ENCODE results near the gene LAD1.

Gene LAD1

DNA sequence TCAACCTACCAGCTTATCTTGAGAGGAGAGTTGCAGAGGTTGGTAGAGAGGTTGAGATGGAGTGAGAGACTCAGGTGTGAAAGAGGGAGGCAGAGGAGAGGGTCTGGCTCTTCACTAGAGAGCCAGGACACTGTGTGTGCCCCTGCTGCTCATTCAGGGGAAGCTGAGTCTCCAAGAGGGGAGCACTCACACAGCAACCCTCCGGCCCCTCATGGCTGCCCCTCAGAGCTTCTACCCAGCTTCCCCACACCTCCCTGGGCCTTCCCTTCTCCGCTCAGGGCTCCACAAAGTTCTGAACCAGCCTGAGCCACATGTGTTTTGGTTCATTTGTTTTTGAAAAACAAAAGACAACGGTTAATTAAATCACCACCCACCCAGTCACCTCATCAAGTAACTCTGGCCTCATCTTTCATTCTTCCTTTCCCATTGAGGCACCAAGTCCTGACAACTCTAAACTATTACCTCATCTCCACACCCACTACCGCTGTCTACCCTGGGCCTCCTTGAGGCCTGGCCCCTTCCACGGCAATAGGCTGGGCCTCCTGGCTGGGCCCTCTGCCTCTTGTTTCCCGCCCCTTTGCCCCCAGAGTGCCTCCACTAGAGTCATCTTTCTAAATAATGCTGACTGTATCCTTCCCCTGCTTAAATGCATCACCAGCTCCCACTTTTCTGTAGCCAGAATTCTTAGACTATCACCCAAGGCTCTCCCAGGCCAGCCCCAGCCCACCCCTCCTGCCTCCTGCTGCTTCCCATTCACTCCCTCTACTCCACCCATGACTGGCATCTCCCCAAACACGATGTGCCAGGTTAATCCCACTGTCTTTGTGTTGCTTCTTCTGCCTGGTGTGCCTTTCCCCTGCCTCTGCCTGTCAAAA lies 54.7 kb downstream of the LAD1 start:
- Histone ChIP-seq H3K27me3 (ENCODE audit: low read depth, low read length) (peaks cover 6% of the 10 kb centered on the region), H3K9me3 (ENCODE audit: control insufficient read depth in 1 of 2, low read length in 2 of 2) (peaks cover 5 to 10% of the 10 kb centered on the region in 2 donors), H3K36me3 (ENCODE audit: control insufficient read depth in 1 of 2, insufficient read depth in 2 of 2, low read length in 2 of 2) (no peaks in the 10 kb centered on the region), H3K4me1 (ENCODE audit: control insufficient read depth in 1 of 2, insufficient read depth in 2 of 2, low read length in 2 of 2) (no peaks in the 10 kb centered on the region), H3K4me3 (ENCODE audit: low read depth in 1 of 2, low read length in 2 of 2) (no peak overlapping the region), H3K27ac (ENCODE audit: low read length) (no peak overlapping the region)

- Histone ChIP-seq H3K9me3 (ENCODE audit: control insufficient read depth in 1 of 2, low read length in 2 of 2) (peaks cover 5 to 10% of the 10 kb centered on the region in 2 donors), H3K27ac (ENCODE audit: low read length) (no peak overlapping the region), H3K4me1 (ENCODE audit: control insufficient read depth in 1 of 2, insufficient read depth in 2 of 2, low read length in 2 of 2) (no peaks in the 10 kb centered on the region), H3K4me3 (ENCODE audit: low read depth in 1 of 2, low read length in 2 of 2) (no peak overlapping the region), H3K27me3 (ENCODE audit: low read depth, low read length) (no peaks in the 10 kb centered on the region), H3K36me3 (ENCODE audit: control insufficient read depth in 1 of 2, insufficient read depth in 2 of 2, low read length in 2 of 2) (no peaks in the 10 kb centered on the region)
Observed at GRCh38 chr1:201341377-201341776, 57.7 kb downstream of the LAD1 start.

DNA sequence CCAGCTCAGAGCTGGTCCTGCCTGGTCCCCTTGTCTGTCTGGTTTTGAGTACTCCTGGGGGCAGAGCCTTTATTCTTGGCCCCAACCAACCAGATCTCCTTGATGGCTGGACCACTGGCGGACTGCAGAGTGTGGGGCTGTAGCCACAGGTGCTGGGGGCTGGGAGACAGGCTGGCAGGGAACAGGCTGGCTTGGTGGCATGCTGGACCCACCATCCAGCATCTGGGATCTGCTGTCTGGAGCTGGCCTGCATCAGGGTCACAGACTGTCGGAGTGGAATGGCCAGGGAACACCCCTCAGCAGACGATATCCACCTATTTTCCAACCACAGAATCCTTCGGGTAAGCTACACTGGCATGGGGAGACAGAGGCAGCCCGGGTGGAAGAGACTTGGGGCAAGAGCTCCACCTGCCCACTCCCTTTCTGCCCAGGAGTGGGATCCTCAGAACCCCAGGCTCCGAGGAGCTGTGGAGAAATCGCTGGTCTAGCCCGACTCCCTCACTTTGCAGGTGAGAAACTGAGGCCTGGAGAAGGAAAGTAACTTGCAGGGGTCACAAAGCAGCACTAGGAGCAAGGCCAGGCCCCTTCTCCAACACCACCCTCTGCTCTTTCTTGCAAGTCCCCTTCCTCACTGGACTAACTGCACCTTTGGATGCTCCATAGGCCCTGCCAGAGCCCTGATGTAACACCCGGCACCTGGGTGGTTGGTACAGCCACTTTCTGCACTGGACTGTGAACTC lies 62.2 kb downstream of the LAD1 start:
- Histone ChIP-seq H3K4me1 (ENCODE audit: control insufficient read depth in 1 of 2, insufficient read depth in 2 of 2, low read length in 2 of 2) (no peaks in the 10 kb centered on the region), H3K9me3 (ENCODE audit: control insufficient read depth in 1 of 2, low read length in 2 of 2) (peaks cover 5% of the 10 kb centered on the region in 2 donors), H3K36me3 (ENCODE audit: control insufficient read depth in 1 of 2, insufficient read depth in 2 of 2, low read length in 2 of 2) (no peaks in the 10 kb centered on the region), H3K4me3 (ENCODE audit: low read depth in 1 of 2, low read length in 2 of 2) (no peak overlapping the region), H3K27ac (ENCODE audit: low read length) (no peak overlapping the region), H3K27me3 (ENCODE audit: low read depth, low read length) (no peaks in the 10 kb centered on the region)

- Histone ChIP-seq H3K27ac (ENCODE audit: low read length) (no peak overlapping the region), H3K9me3 (ENCODE audit: control insufficient read depth in 1 of 2, low read length in 2 of 2) (no peaks in the 10 kb centered on the region), H3K36me3 (ENCODE audit: control insufficient read depth in 1 of 2, insufficient read depth in 2 of 2, low read length in 2 of 2) (no peaks in the 10 kb centered on the region), H3K4me1 (ENCODE audit: control insufficient read depth in 1 of 2, insufficient read depth in 2 of 2, low read length in 2 of 2) (no peaks in the 10 kb centered on the region), H3K4me3 (ENCODE audit: low read depth in 1 of 2, low read length in 2 of 2) (no peak overlapping the region), H3K27me3 (ENCODE audit: low read depth, low read length) (no peaks in the 10 kb centered on the region)
Observed at GRCh38 chr1:201335901-201336300, 63.2 kb downstream of the LAD1 start.

DNA sequence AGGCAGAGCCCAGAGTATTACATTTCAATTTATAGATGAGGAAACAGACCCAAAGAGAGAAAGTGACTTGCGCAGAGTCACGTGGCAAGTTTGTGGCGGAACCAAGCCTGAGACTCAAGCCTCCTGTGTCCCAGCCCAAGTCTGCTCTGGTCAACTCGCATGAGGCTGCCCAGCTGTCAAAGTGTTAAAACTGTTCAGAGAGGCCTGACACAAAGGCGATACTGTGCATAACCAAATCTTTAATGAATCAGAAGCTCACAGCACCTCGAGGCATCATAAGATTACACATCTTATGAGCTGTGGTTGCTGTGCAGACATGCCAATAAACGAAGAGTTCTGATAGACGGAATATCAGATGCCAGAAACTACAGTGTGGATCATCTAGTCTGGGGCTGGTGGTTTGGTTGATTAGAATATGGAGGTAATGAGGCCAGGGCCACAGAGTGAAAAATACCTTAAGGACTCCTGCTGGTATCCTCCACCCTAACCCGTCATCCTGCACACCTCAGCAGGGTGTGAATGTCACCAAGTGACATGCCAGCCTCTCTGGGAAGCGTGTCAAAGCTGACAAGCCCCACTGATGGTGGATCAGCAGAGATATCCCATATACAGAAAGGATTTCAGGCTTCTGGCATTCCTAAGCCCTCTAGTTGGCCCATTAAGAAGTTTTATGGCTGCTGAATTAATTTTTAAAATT lies 63.8 kb downstream of the LAD1 start:
- no peaks in the 10 kb centered on the region for H3K9me3 ChIP-seq (ENCODE audit: control insufficient read depth in 1 of 2, low read length in 2 of 2)
- H3K27me3 ChIP-seq (ENCODE audit: low read depth, low read length): no peaks in the 10 kb centered on the region
- H3K27ac ChIP-seq (ENCODE audit: low read length): no peak overlapping the region
- H3K4me3 ChIP-seq (ENCODE audit: low read depth in 1 of 2, low read length in 2 of 2): no peak overlapping the region
- H3K4me1 ChIP-seq (ENCODE audit: control insufficient read depth in 1 of 2, insufficient read depth in 2 of 2, low read length in 2 of 2): no peaks in the 10 kb centered on the region
- no peaks in the 10 kb centered on the region for H3K36me3 ChIP-seq (ENCODE audit: control insufficient read depth in 1 of 2, insufficient read depth in 2 of 2, low read length in 2 of 2)

GRCh38 chr1:201334325-201335173 lies 64.6 kb downstream of the LAD1 start:
- H3K9me3 ChIP-seq (ENCODE audit: control insufficient read depth in 1 of 2, low read length in 2 of 2): no peaks in the 10 kb centered on the region
- H3K27ac ChIP-seq (ENCODE audit: low read length): no peak overlapping the region
- H3K4me1 ChIP-seq (ENCODE audit: control insufficient read depth in 1 of 2, insufficient read depth in 2 of 2, low read length in 2 of 2): no peaks in the 10 kb centered on the region
- no peaks in the 10 kb centered on the region for H3K27me3 ChIP-seq (ENCODE audit: low read depth, low read length)
- H3K4me3 ChIP-seq (ENCODE audit: low read depth in 1 of 2, low read length in 2 of 2): no peak overlapping the region
- H3K36me3 ChIP-seq (ENCODE audit: control insufficient read depth in 1 of 2, insufficient read depth in 2 of 2, low read length in 2 of 2): no peaks in the 10 kb centered on the region

GRCh38 chr1:201332616-201333335 lies 66.3 kb downstream of the LAD1 start:
- Histone ChIP-seq H3K4me3 (ENCODE audit: low read depth in 1 of 2, low read length in 2 of 2) (no peak overlapping the region), H3K27ac (ENCODE audit: low read length) (no peak overlapping the region), H3K4me1 (ENCODE audit: control insufficient read depth in 1 of 2, insufficient read depth in 2 of 2, low read length in 2 of 2) (no peaks in the 10 kb centered on the region), H3K36me3 (ENCODE audit: control insufficient read depth in 1 of 2, insufficient read depth in 2 of 2, low read length in 2 of 2) (no peaks in the 10 kb centered on the region), H3K9me3 (ENCODE audit: control insufficient read depth in 1 of 2, low read length in 2 of 2) (no peaks in the 10 kb centered on the region), H3K27me3 (ENCODE audit: low read depth, low read length) (no peaks in the 10 kb centered on the region)

DNA sequence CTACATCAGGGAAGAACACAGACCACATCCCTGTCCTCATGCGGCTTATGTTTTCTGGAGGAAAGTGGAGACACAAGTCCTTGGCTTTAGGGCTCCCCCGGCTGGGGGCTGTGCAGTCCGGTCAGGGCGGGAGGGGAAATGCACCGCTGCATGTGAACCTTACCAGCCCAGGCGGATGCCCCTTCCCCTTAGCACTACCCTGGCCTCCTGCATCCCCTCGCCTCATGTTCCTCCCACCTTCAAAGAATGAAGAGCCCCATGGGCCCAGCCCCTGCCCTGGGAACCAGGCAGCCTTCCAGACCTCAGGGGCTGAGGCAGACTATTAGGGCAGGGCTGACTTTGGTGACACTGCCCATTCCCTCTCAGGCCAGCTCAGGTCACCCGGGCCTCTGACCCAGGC lies 67.1 kb downstream of the LAD1 start:
- no peaks in the 10 kb centered on the region for H3K9me3 ChIP-seq (ENCODE audit: control insufficient read depth in 1 of 2, low read length in 2 of 2)
- H3K27ac ChIP-seq (ENCODE audit: low read length): no peak overlapping the region
- no peaks in the 10 kb centered on the region for H3K36me3 ChIP-seq (ENCODE audit: control insufficient read depth in 1 of 2, insufficient read depth in 2 of 2, low read length in 2 of 2)
- no peak overlapping the region for H3K4me3 ChIP-seq (ENCODE audit: low read depth in 1 of 2, low read length in 2 of 2)
- no peaks in the 10 kb centered on the region for H3K4me1 ChIP-seq (ENCODE audit: control insufficient read depth in 1 of 2, insufficient read depth in 2 of 2, low read length in 2 of 2)
- no peaks in the 10 kb centered on the region for H3K27me3 ChIP-seq (ENCODE audit: low read depth, low read length)

DNA sequence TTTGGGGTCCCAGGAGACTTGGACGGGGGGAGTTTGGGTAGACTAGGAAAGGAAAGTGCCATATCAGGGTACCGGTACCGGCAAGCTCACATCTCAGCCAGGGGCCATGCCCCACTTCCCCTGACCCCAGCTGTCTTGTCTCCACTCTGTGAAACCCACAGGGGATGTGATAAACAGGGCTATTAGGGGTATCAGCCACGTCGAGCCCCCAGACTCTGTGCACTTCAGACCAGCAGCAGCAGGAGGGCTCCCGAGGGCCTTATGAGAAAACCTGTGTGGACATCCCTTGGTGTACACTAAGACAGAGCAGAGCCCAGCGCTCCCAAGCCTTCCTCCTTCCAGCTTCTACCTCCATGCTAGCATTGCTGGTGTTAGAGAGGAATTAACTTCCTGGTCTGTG lies 68.0 kb downstream of the LAD1 start:
- no peak overlapping the region for H3K27ac ChIP-seq (ENCODE audit: low read length)
- H3K4me3 ChIP-seq (ENCODE audit: low read depth in 1 of 2, low read length in 2 of 2): no peak overlapping the region
- no peaks in the 10 kb centered on the region for H3K9me3 ChIP-seq (ENCODE audit: control insufficient read depth in 1 of 2, low read length in 2 of 2)
- H3K36me3 ChIP-seq (ENCODE audit: control insufficient read depth in 1 of 2, insufficient read depth in 2 of 2, low read length in 2 of 2): no peaks in the 10 kb centered on the region
- no peaks in the 10 kb centered on the region for H3K4me1 ChIP-seq (ENCODE audit: control insufficient read depth in 1 of 2, insufficient read depth in 2 of 2, low read length in 2 of 2)
- no peaks in the 10 kb centered on the region for H3K27me3 ChIP-seq (ENCODE audit: low read depth, low read length)
